K562 (cell line): ENCODE measurements around the gene KRTAP10-4. TPM values are rescaled to one million over a fixed set of nuclear protein-coding genes. Genes with fewer than 3 reads are reported as not detected.

Source experiments
- ATAC-seq: fragments of 200-7000 bp; cut with Tn5 transposase; 3 replicates; pipeline ENCODE4 v1.9.1; 2020; ENCODE audit warnings: moderate library complexity
- BruUV-seq: library from RNA; stranded (reverse); fragments of 400-500 nt; replicated peaks from 2 replicates; lab custom pipeline; 2021; lab: Mats Ljungman, UMichigan
- CTCF ChIA-PET: fragments of 300-600 bp; formaldehyde crosslinking; extraction: SDS; loops from one replicate; lab custom pipeline; 2021; ENCODE audit warnings: low intra/inter-chr PET ratio; lab: Yijun Ruan, JAX
- POLR2A ChIA-PET: fragments of 300-600, 350-650 bp; sonication (Branson Sonifier 250); formaldehyde crosslinking; extraction: SDS; loops from one replicate; lab custom pipeline; 2021; ENCODE audit warnings: antibody characterized with exemption, inconsistent platforms; lab: Yijun Ruan, JAX
- DNase-seq, 4 experiments: peaks; one replicate each; pipeline versions ENCODE4 v3.0.0 to v3.0.0-alpha.2; 2011 to 2018; ENCODE audit warnings: low spot score in 3 of 4, mixed read lengths in 3 of 4; ENCODE audit errors: extremely low read depth in 1 of 4
- FAIRE-seq: peaks from 2 replicates; lab custom pipeline; 2011; peaks lifted over from hg19 to GRCh38; lab: Jason Lieb, UNC
- H2AFZ ChIP-seq: 2 replicates; pipeline ENCODE4 v1.6.0; 2011; ENCODE audit warnings: low read depth, low read length, control low read depth, inconsistent platforms
- H3K27ac ChIP-seq: fragments of 200-600 bp; 3 replicates; pipeline ENCODE4 v1.8.0; 2011; ENCODE audit warnings: low read depth, mild to moderate bottlenecking, control low read depth, inconsistent platforms, low read length, moderate library complexity, mixed read lengths; ENCODE audit errors: extremely low read depth
- H3K27me3 ChIP-seq, 2 experiments: fragments of 300-600 bp in 1 of 2; 2 replicates in 1 of 2; 3 replicates in 1 of 2; pipeline versions ENCODE4 v1.6.0 to v1.8.0; 2011; ENCODE audit warnings: inconsistent platforms in 2 of 2, low read length in 2 of 2, mild to moderate bottlenecking in 1 of 2, mixed read lengths in 1 of 2, moderate library complexity in 1 of 2; ENCODE audit not compliant: control insufficient read depth in 2 of 2, insufficient read depth in 2 of 2
- H3K36me3 ChIP-seq: fragments of 300-600 bp; 3 replicates; pipeline ENCODE4 v1.8.0; 2011; ENCODE audit warnings: mild to moderate bottlenecking, low read length, inconsistent platforms; ENCODE audit not compliant: control insufficient read depth, insufficient read depth
- H3K4me1 ChIP-seq, 2 experiments: fragments of 200-600 bp in 1 of 2; replicated peaks in 1 of 2; 2 replicates in 1 of 2; 3 replicates in 1 of 2; pipeline versions ENCODE4 v1.5.1 to v1.8.0; 2011; ENCODE audit warnings: inconsistent platforms in 2 of 2, low read length in 2 of 2, mild to moderate bottlenecking in 1 of 2, mixed read lengths in 1 of 2, moderate library complexity in 1 of 2; ENCODE audit not compliant: control insufficient read depth in 2 of 2, insufficient read depth in 2 of 2
- H3K4me2 ChIP-seq: 2 replicates; pipeline ENCODE4 v1.6.1; 2011; ENCODE audit warnings: low read length, control low read depth, inconsistent platforms, mixed read lengths; ENCODE audit not compliant: insufficient read depth
- H3K4me3 ChIP-seq: fragments of 200-600 bp; sonication (generic), shearing (Covaris generic); 2 replicates; pipeline ENCODE4 v1.5.1; 2016; ENCODE audit warnings: control low read depth, inconsistent platforms
- H3K79me2 ChIP-seq: fragments of 200-600 bp; 3 replicates; pipeline ENCODE4 v1.8.0; 2011; ENCODE audit warnings: low read length, inconsistent platforms; ENCODE audit not compliant: control insufficient read depth, insufficient read depth
- H3K9ac ChIP-seq, 2 experiments: 2 replicates each; pipeline versions ENCODE4 v1.6.0 to v1.6.1; 2011; ENCODE audit warnings: low read depth in 2 of 2, low read length in 2 of 2, control low read depth in 1 of 2, inconsistent platforms in 1 of 2, mild to moderate bottlenecking in 1 of 2, mixed read lengths in 1 of 2; ENCODE audit not compliant: insufficient read depth in 1 of 2
- H3K9me1 ChIP-seq: one replicate; pipeline ENCODE4 v1.6.0; 2011; ENCODE audit warnings: inconsistent platforms, mild to moderate bottlenecking, low read length, moderate library complexity; ENCODE audit not compliant: control insufficient read depth, insufficient read depth
- H3K9me3 ChIP-seq: replicated peaks from 2 replicates; pipeline ENCODE4 v1.5.1; 2011; ENCODE audit warnings: low read depth, low read length, inconsistent platforms; ENCODE audit not compliant: control insufficient read depth, insufficient read depth
- H4K20me1 ChIP-seq: replicated peaks from 2 replicates; pipeline ENCODE4 v1.6.1; 2011; ENCODE audit warnings: low read length, inconsistent platforms, mixed read lengths; ENCODE audit not compliant: control insufficient read depth, insufficient read depth
- FOXM1 ChIP-seq, 2 experiments: fragments of 450-650 bp in 1 of 2; sonication (generic) in 1 of 2; formaldehyde crosslinking in 1 of 2; IDR thresholded peaks; 2 replicates each; pipeline versions ENCODE4 v1.6.1 to v1.9.0; 2017 to 2022; ENCODE audit warnings: low read depth in 2 of 2, mild to moderate bottlenecking in 2 of 2, missing genetic modification reagents in 1 of 2, moderate library complexity in 1 of 2
- FOXP4 ChIP-seq: sonication (generic); formaldehyde crosslinking; IDR thresholded peaks from 2 replicates; pipeline ENCODE4 v1.8.0; 2022; ENCODE audit warnings: mild to moderate bottlenecking, missing genetic modification reagents, borderline replicate concordance
- KDM1A ChIP-seq, 2 experiments: fragments of 450-650 bp; IDR thresholded peaks; 2 replicates each; pipeline ENCODE4 v1.6.1; 2016; ENCODE audit warnings: mild to moderate bottlenecking in 2 of 2
- KDM4B ChIP-seq, 2 experiments: fragments of 450-650 bp in 1 of 2; sonication (generic) in 1 of 2; IDR thresholded peaks; 2 replicates each; pipeline ENCODE4 v1.6.1; 2016 to 2017; ENCODE audit warnings: borderline replicate concordance in 2 of 2, antibody characterized with exemption in 1 of 2, low read depth in 1 of 2, mild to moderate bottlenecking in 1 of 2
- LEF1 ChIP-seq: fragments of 450-650 bp; IDR thresholded peaks from 2 replicates; pipeline ENCODE4 v1.6.1; 2016; ENCODE audit warnings: mild to moderate bottlenecking
- RB1 ChIP-seq: fragments of 450-650 bp; IDR thresholded peaks from 2 replicates; pipeline ENCODE4 v1.6.1; 2017; ENCODE audit warnings: low read depth, mild to moderate bottlenecking
- SAFB ChIP-seq: fragments of 200-400 bp; formaldehyde crosslinking; IDR thresholded peaks from 2 replicates; pipeline ENCODE4 v1.6.1; 2017; ENCODE audit warnings: low read depth, low read length, borderline replicate concordance
- ZNF224 ChIP-seq: sonication (generic); formaldehyde crosslinking; IDR thresholded peaks from 2 replicates; pipeline ENCODE4 v1.8.0; 2022; ENCODE audit warnings: mild to moderate bottlenecking, missing genetic modification reagents
- WGBS: fragments of 100-300 bp; shearing (Covaris generic); methylation state at CpG from one replicate; pipeline ENCODE4 v1.1.6; 2016; ENCODE audit warnings: low coverage, mixed read lengths; ENCODE audit not compliant: insufficient coverage; ENCODE audit errors: missing lambda C conversion rate; 5-methylcytosine and 5-hydroxymethylcytosine counted together
- in situ Hi-C: fragments of 300-500 bp; cut with MboI; formaldehyde crosslinking; loops from 4 replicates; pipeline ENCODE4 v1.15.0; 2018; ENCODE audit warnings: inconsistent platforms, mixed read lengths
- intact Hi-C: fragments of 100-400 bp; cut with micrococcal nuclease; formaldehyde crosslinking; loops from 2 replicates; pipeline ENCODE4 v1.14.2; 2022
- polyA plus RNA-seq, 8 experiments: library from polyadenylated mRNA; depleted of rRNA in 4 of 8; stranded (reverse) in 5 of 8; unstranded in 3 of 8; fragments of >200 nt; fragmentation: Nextera tagmentation in 2 of 8; fragmentation: Illumina TruSeq in 1 of 8; extraction: Ambion mirVana in 2 of 8; extraction: Trizol in 1 of 8; gene quantifications; 2 replicates each; pipeline versions ENCODE4 v1.2.1 to v1.2.3, GENCODE V29; 2011 to 2014; ENCODE audit warnings: inconsistent platforms in 1 of 8, missing spikeins in 1 of 8
- total RNA-seq, 7 experiments: library from RNA; depleted of rRNA in 6 of 7; stranded (reverse); fragments of >200 nt in 6 of 7; fragmentation: Illumina TruSeq in 2 of 7; extraction: Trizol in 2 of 7; gene quantifications; 2 replicates each; pipeline versions ENCODE4 v1.2.1 to v1.2.3, GENCODE V29; 2011 to 2021; ENCODE audit warnings: low replicate concordance in 1 of 7

KRTAP10-4 gene
- total and polyA plus RNA-seq, 9 of the 15 experiments (the other 6 are each of a cell fraction or from before 2014, with no cell fraction given) = not detected

- DNase-seq (no peak), ATAC-seq (no peak), FAIRE-seq (no peak)
- BruUV-seq = no TSS peak
- Histone ChIP-seq H3K9me3 (no peaks in the 10 kb centered on the region; the same call in 1 of the 2 replicates), H3K9ac (no peak overlapping the region), H3K9me1 (no peaks in the 10 kb centered on the region), H3K4me3 (no peak overlapping the region), H3K27me3 (peaks cover 5 to 31% of the 10 kb centered on the region in 2 experiments; a peak in 4 of 5 replicates), H3K27ac (no peak overlapping the region), H2AFZ (no peak overlapping the region), H3K4me1 (peaks cover 0 to 5% of the 10 kb centered on the region in 2 experiments; a peak in 2 of 5 replicates), H3K79me2 (no peaks in the 10 kb centered on the region), H3K36me3 (no peaks in the 10 kb centered on the region), H3K4me2 (no peak overlapping the region), H4K20me1 (no peaks in the 10 kb centered on the region)
- 2% methylated on average over 14 of the region's 14 CpGs for WGBS
- TF ChIP-seq KDM4B (IDR thresholded peaks at IDR 0.05; ENCODE audit: borderline replicate concordance in 2 of 2, low read depth in 1 of 2) (no peak), KDM1A (IDR thresholded peaks at IDR 0.05) (no peak), RB1 (no peak), FOXM1 (IDR thresholded peaks at IDR 0.05; ENCODE audit: low read depth) (no peak), FOXM1 (CRISPR knock-in tag; IDR thresholded peaks at IDR 0.05; ENCODE audit: low read depth) (no peak), LEF1 (no peak), ZNF224 (CRISPR knock-in tag) (no peak), SAFB (no peak), FOXP4 (CRISPR knock-in tag) (no peak)
- ChIA-PET CTCF (no interaction called here), POLR2A (interaction anchor here (0.6 kb wide), 1 partner anchor 263 kb away, joined by 4 read pairs; no protein-coding TSS in a partner anchor)
- intact Hi-C loops (no loop called here), in situ Hi-C loops (no loop called here)
Measured at GRCh38 chr21:44539046-44539445, 34.5 kb upstream of the KRTAP10-4 start.
